SH-SY5Y (cell line): ENCODE measurements around the gene ASCL5.

ENCODE experiments used
- GATA2 ChIP-seq: IDR thresholded peaks from 2 replicates; pipeline ENCODE4 v1.6.1; 2011; ENCODE audit warnings: mild to moderate bottlenecking, low read depth, low read length
- GATA3 ChIP-seq: IDR thresholded peaks from 2 replicates; pipeline ENCODE4 v1.6.1; 2011; ENCODE audit warnings: low read depth, mild to moderate bottlenecking, low read length, moderate library complexity

GRCh38 chr1:201142011-201142848 is 15.2 kb upstream of the ASCL5 start:
- TF ChIP-seq GATA3 (no peak), GATA2 (no peak)
